Ecto neural progenitor cell (in vitro differentiated cells): ENCODE measurements around the gene PLXND1.
"Not testable (repeated sequence)": the region's sequence is repeated elsewhere in the genome, so short reads cannot be mapped to it uniquely, and the experiment has no call there.

Source experiments
- DNase-seq: peaks from one replicate; pipeline ENCODE4 v3.0.0-alpha.2; 2018; ENCODE audit warnings: low spot score

PLXND1 gene

GRCh38 chr3:129548104-129548965 lies 58.1 kb downstream of the PLXND1 start:
- no peak for DNase-seq

- DNase-seq: no peak
These were observed 59.2 kb downstream of the PLXND1 start for GRCh38 chr3:129547241-129547640.

- DNase-seq: not testable (repeated sequence)
These were observed 60.5 kb downstream of the PLXND1 start for GRCh38 chr3:129545951-129546350.

- DNase-seq: no peak
These were observed 62.5 kb downstream of the PLXND1 start for GRCh38 chr3:129543999-129544398.

GRCh38 chr3:129543156-129543790 lies 63.2 kb downstream of the PLXND1 start, which contains the start of gene H1-8:
TSS of gene H1-8 (plus strand) at chr3:129543175. CDS start at chr3:129543219, 44 bp downstream.
- no peak for DNase-seq

- DNase-seq: no peak
These were observed 63.7 kb downstream of the PLXND1 start for GRCh38 chr3:129542747-129543146.

GRCh38 chr3:129540776-129541516 lies 65.5 kb downstream of the PLXND1 start:
- no peak for DNase-seq

GRCh38 chr3:129539206-129539605 lies 67.3 kb downstream of the PLXND1 start:
- no peak for DNase-seq

- no peak for DNase-seq
These were observed 69.7 kb downstream of the PLXND1 start for GRCh38 chr3:129536804-129537203.

GRCh38 chr3:129536374-129536667 lies 70.2 kb downstream of the PLXND1 start:
- DNase-seq: no peak

- no peak for DNase-seq
These were observed 71.4 kb downstream of the PLXND1 start for GRCh38 chr3:129535075-129535474.

GRCh38 chr3:129534428-129535027 lies 71.9 kb downstream of the PLXND1 start:
- DNase-seq: no peak

GRCh38 chr3:129533406-129533805 lies 73.1 kb downstream of the PLXND1 start:
- no peak for DNase-seq

GRCh38 chr3:129532261-129532660 lies 74.2 kb downstream of the PLXND1 start:
- no peak for DNase-seq

- DNase-seq: no peak
These were observed 74.8 kb downstream of the PLXND1 start for GRCh38 chr3:129531699-129532098.

- no peak for DNase-seq
These were observed 75.7 kb downstream of the PLXND1 start for GRCh38 chr3:129530821-129531220.

GRCh38 chr3:129530251-129530791 lies 76.2 kb downstream of the PLXND1 start:
- DNase-seq: peak; percentile 61

- no peak for DNase-seq
These were observed 76.9 kb downstream of the PLXND1 start for GRCh38 chr3:129529436-129530210.

- DNase-seq: no peak
These were observed 77.8 kb downstream of the PLXND1 start, which contains the start of gene RHO for GRCh38 chr3:129528589-129529100. TSS of gene RHO (plus strand) at chr3:129528639. CDS start at chr3:129528734, 95 bp downstream.

GRCh38 chr3:129527262-129527661 lies 79.2 kb downstream of the PLXND1 start:
- no peak for DNase-seq
